A673 (cell line): Measurements from ENCODE around the gene TENM4. TPM values are rescaled to one million over a fixed set of nuclear protein-coding genes. Genes with fewer than 3 reads are reported as not detected.

Source experiments
- BruUV-seq: library from RNA; stranded (reverse); fragments of 400-500 nt; replicated peaks from 2 replicates; lab custom pipeline; 2021; lab: Mats Ljungman, UMichigan
- CTCF ChIA-PET: fragments of 300-600 bp; sonication (Branson Sonifier 250); formaldehyde crosslinking; loops from one replicate; lab custom pipeline; 2022; ENCODE audit warnings: antibody characterized with exemption; lab: Charles Lee
- POLR2A ChIA-PET: fragments of 300-600 bp; sonication (Branson Sonifier 250); formaldehyde crosslinking; loops from one replicate; lab custom pipeline; 2022; ENCODE audit warnings: antibody characterized with exemption; ENCODE audit not compliant: low non-redundant PET; lab: Charles Lee
- DNase-seq: peaks from one replicate; pipeline ENCODE4 v3.0.0-alpha.2; 2015; ENCODE audit warnings: low spot score
- H3K27ac ChIP-seq: fragments of 200-600 bp; sonication (generic); 2 replicates; pipeline ENCODE4 v1.5.1; 2016; ENCODE audit warnings: mixed run types, low read depth, mild to moderate bottlenecking, mixed read lengths, antibody characterized with exemption, low read length; ENCODE audit not compliant: poor library complexity, severe bottlenecking
- H3K27me3 ChIP-seq: fragments of 200-600 bp; sonication (generic); replicated peaks from 2 replicates; pipeline ENCODE4 v1.6.1; 2017; ENCODE audit warnings: mixed run types, low read depth, mild to moderate bottlenecking, mixed read lengths, antibody characterized with exemption, low read length; ENCODE audit not compliant: insufficient read depth, poor library complexity
- H3K36me3 ChIP-seq: fragments of 200-600 bp; sonication (generic); 2 replicates; pipeline ENCODE4 v1.6.1; 2016; ENCODE audit warnings: mixed run types, mild to moderate bottlenecking, mixed read lengths, antibody characterized with exemption, low read length; ENCODE audit not compliant: insufficient read depth, poor library complexity, severe bottlenecking
- H3K4me1 ChIP-seq: fragments of 200-600 bp; sonication (generic); 2 replicates; pipeline ENCODE4 v1.6.1; 2017; ENCODE audit warnings: mixed run types, mild to moderate bottlenecking, mixed read lengths, antibody characterized with exemption, low read length; ENCODE audit not compliant: insufficient read depth, poor library complexity, severe bottlenecking
- H3K4me3 ChIP-seq: fragments of 200-600 bp; sonication (generic); 2 replicates; pipeline ENCODE4 v1.5.1; 2016; ENCODE audit warnings: low read depth, mixed run types, mild to moderate bottlenecking, mixed read lengths, low read length; ENCODE audit not compliant: poor library complexity, severe bottlenecking
- H3K9me3 ChIP-seq: fragments of 200-600 bp; sonication (generic); 2 replicates; pipeline ENCODE4 v1.6.1; 2016; ENCODE audit warnings: mixed run types, low read depth, mild to moderate bottlenecking, mixed read lengths, antibody characterized with exemption, low read length; ENCODE audit not compliant: poor library complexity, severe bottlenecking
- CTCF ChIP-seq: fragments of 300-800, 200-600 bp; sonication (generic); conservative IDR thresholded peaks from 2 replicates; pipeline ENCODE4 v1.5.1; 2017; ENCODE audit warnings: low read depth, mild to moderate bottlenecking, antibody characterized with exemption, low read length, moderate library complexity, mixed read lengths
- EZH2 ChIP-seq: fragments of 200-600 bp; sonication (generic); IDR thresholded peaks from 2 replicates; pipeline ENCODE4 v1.6.1; 2017; ENCODE audit warnings: borderline replicate concordance, low read depth, mild to moderate bottlenecking, mixed read lengths, antibody characterized with exemption, low read length; ENCODE audit not compliant: poor library complexity, severe bottlenecking
- intact Hi-C: fragments of 100-400 bp; cut with micrococcal nuclease; formaldehyde crosslinking; loops from one replicate; pipeline ENCODE4 v1.10.0; 2022; ENCODE audit not compliant: unreplicated experiment
- total RNA-seq: library from RNA; stranded (reverse); gene quantifications from 2 replicates; pipeline ENCODE4 v1.2.3, GENCODE V29; 2021

TENM4 gene
- total RNA-seq, 1 experiment from 2014 or later: 0.11 TPM

- peaks cover 37% of the 10 kb centered on the region for H3K27me3 ChIP-seq
- DNase-seq: no peak
- no peak overlapping the region for H3K27ac ChIP-seq
- intact Hi-C loops: no loop called here
- no peaks in the 10 kb centered on the region for H3K4me1 ChIP-seq
- TF ChIP-seq EZH2 (no peak), CTCF (no peak)
- ChIA-PET POLR2A (no interaction called here), CTCF (no interaction called here)
- H3K36me3 ChIP-seq: no peaks in the 10 kb centered on the region
- no peaks in the 10 kb centered on the region for H3K9me3 ChIP-seq
- BruUV-seq: no TSS peak
- H3K4me3 ChIP-seq: no peak overlapping the region
Measured at GRCh38 chr11:79456501-79456900, 15.7 kb upstream of the TENM4 start.

GRCh38 chr11:79453617-79454016 lies 12.8 kb upstream of the TENM4 start:
- no peaks in the 10 kb centered on the region for H3K36me3 ChIP-seq
- no peaks in the 10 kb centered on the region for H3K9me3 ChIP-seq
- peaks cover 32% of the 10 kb centered on the region for H3K27me3 ChIP-seq
- DNase-seq: no peak
- POLR2A ChIA-PET: no interaction called here
- TF ChIP-seq CTCF: no peak
- CTCF ChIA-PET: no interaction called here
- no peak overlapping the region for H3K27ac ChIP-seq
- no TSS peak for BruUV-seq
- H3K4me1 ChIP-seq: no peaks in the 10 kb centered on the region
- intact Hi-C loops: no loop called here
- no peak overlapping the region for H3K4me3 ChIP-seq

- Histone ChIP-seq H3K4me3 (no peak overlapping the region), H3K36me3 (no peaks in the 10 kb centered on the region), H3K9me3 (no peaks in the 10 kb centered on the region), H3K27me3 (peaks cover 40% of the 10 kb centered on the region), H3K4me1 (no peaks in the 10 kb centered on the region), H3K27ac (no peak overlapping the region)
- no peak for DNase-seq
- no TSS peak for BruUV-seq
- TF ChIP-seq CTCF (no peak), EZH2 (no peak)
- CTCF ChIA-PET: no interaction called here
- intact Hi-C loops: no loop called here
- POLR2A ChIA-PET: no interaction called here
Measured at GRCh38 chr11:79449040-79449439, 8.2 kb upstream of the TENM4 start.
